ENCODE measurements around the gene TLR5. TPM values are rescaled to one million over a fixed set of nuclear protein-coding genes. Genes with fewer than 3 reads are reported as not detected.
A peak's percentile ranks its signal among the peaks of the same experiment; 100 is the strongest.

TLR5 gene
- total and polyA plus RNA-seq, 7 donors = 0.23 to 10.2 (median 3.6) TPM

DNA sequence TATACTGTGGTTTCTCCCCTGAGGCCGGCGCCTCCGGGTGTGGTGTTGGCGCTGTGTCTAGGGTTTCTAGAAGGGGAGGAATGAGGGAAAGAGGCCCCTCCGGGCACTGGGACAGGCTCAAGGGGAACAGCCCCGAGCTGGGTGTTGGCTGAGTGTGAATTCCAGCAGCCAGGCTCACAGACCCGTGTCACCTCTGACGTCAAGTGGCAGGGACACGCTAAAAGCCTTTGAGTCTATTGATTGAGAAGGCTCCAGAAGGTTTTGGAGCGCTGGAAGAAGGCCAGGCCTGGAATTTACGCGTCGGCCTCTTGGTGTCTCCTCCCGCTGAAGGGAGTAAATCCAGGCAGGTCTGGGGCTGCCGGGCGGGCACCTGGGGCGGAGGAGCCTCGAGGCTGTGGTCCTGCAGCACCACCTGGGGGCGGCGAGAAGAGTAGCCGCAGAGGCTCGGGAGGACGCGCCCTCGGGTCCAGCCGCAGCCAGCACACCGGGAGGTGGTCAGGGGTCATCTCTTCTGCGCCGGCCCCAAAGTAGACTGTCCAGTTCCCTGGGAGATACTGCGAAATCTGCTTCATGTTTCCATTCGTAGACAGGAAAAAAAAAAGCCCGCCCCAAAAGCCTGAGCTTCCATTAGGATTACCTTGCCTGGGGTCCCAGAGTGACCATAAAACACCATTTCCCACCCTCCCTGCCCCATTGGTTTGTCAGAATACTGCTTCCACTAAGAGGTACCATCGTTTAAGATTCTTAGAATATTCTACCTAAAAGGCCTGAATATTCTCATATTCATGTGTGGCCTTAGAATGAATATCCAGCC, 61.7 kb downstream of the TLR5 start:
- Histone ChIP-seq H3K36me3 (no peaks in the 10 kb centered on the region), H3K9me3 (no peaks in the 10 kb centered on the region), H3K27ac (peak overlapping the region; percentile 69 to 85 (median 76)), H3K4me1 (peaks cover 0 to 57% (median 43%) of the 10 kb centered on the region in 4 donors), H3K4me3 (peak overlapping the region in 3 of 4 donors; percentile 27 to 41 (median 39)), H3K27me3 (no peaks in the 10 kb centered on the region)
- intact Hi-C loops (cut with DNase I) = loop anchor here (1.0 to 10.0 kb wide), 5 partner anchors 107 to 1377 kb away; no protein-coding TSS in a partner anchor
- DNase-seq = peak; percentile 95
- WGBS, 2 donors = 4 to 5% methylated on average over 33 of the region's 33 CpGs
- peak in 2 of 4 donors; percentile 45 to 66 for TF ChIP-seq POLR2AphosphoS5 (IDR thresholded peaks at IDR 0.05)
- TF ChIP-seq POLR2A (IDR thresholded peaks at IDR 0.05) = no peak
- TF ChIP-seq, protein P1, sequence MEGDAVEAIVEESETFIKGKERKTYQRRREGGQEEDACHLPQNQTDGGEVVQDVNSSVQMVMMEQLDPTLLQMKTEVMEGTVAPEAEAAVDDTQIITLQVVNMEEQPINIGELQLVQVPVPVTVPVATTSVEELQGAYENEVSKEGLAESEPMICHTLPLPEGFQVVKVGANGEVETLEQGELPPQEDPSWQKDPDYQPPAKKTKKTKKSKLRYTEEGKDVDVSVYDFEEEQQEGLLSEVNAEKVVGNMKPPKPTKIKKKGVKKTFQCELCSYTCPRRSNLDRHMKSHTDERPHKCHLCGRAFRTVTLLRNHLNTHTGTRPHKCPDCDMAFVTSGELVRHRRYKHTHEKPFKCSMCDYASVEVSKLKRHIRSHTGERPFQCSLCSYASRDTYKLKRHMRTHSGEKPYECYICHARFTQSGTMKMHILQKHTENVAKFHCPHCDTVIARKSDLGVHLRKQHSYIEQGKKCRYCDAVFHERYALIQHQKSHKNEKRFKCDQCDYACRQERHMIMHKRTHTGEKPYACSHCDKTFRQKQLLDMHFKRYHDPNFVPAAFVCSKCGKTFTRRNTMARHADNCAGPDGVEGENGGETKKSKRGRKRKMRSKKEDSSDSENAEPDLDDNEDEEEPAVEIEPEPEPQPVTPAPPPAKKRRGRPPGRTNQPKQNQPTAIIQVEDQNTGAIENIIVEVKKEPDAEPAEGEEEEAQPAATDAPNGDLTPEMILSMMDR (IDR thresholded peaks at IDR 0.05) = peak; percentile 94 to 96 (median 96)
- TF ChIP-seq EP300 (IDR thresholded peaks at IDR 0.05) = peak in 1 of 4 donors; percentile 8

- WGBS, 2 donors = 90 to 92% methylated on average over 7 of the region's 7 CpGs
- Histone ChIP-seq H3K4me1 (peaks cover 0 to 57% (median 42%) of the 10 kb centered on the region in 4 donors), H3K4me3 (no peak overlapping the region), H3K36me3 (no peaks in the 10 kb centered on the region), H3K27ac (no peak overlapping the region), H3K27me3 (no peaks in the 10 kb centered on the region), H3K9me3 (no peaks in the 10 kb centered on the region)
- TF ChIP-seq POLR2AphosphoS5 (IDR thresholded peaks at IDR 0.05) = no peak
- TF ChIP-seq, protein P1 (IDR thresholded peaks at IDR 0.05) = no peak
- no peak for TF ChIP-seq POLR2A (IDR thresholded peaks at IDR 0.05)
- no peak for TF ChIP-seq EP300 (IDR thresholded peaks at IDR 0.05)
- intact Hi-C loops (cut with DNase I) = no loop called here
- no peak for DNase-seq
These were observed 63.5 kb downstream of the TLR5 start for GRCh38 chr1:223079498-223079897.

- Histone ChIP-seq H3K4me3 (no peak overlapping the region), H3K4me1 (peaks cover 0 to 45% (median 33%) of the 10 kb centered on the region in 4 donors), H3K9me3 (no peaks in the 10 kb centered on the region), H3K27ac (peak overlapping the region in 1 of 4 donors; percentile 78), H3K36me3 (no peaks in the 10 kb centered on the region), H3K27me3 (no peaks in the 10 kb centered on the region)
- TF ChIP-seq EP300 (IDR thresholded peaks at IDR 0.05) = no peak
- no peak for TF ChIP-seq POLR2AphosphoS5 (IDR thresholded peaks at IDR 0.05)
- no peak for TF ChIP-seq POLR2A (IDR thresholded peaks at IDR 0.05)
- TF ChIP-seq, protein P1 (IDR thresholded peaks at IDR 0.05) = no peak
- DNase-seq = no peak
- 72 to 76% methylated on average over 16 of the region's 16 CpGs for WGBS, 2 donors
- intact Hi-C loops (cut with DNase I) = no loop called here
These were observed 65.7 kb downstream of the TLR5 start for GRCh38 chr1:223077247-223077833.

GRCh38 chr1:223076362-223076761, 66.7 kb downstream of the TLR5 start:
- Histone ChIP-seq H3K4me3 (no peak overlapping the region), H3K4me1 (peaks cover 0 to 41% (median 32%) of the 10 kb centered on the region in 4 donors), H3K27me3 (no peaks in the 10 kb centered on the region), H3K36me3 (no peaks in the 10 kb centered on the region), H3K9me3 (no peaks in the 10 kb centered on the region), H3K27ac (peak overlapping the region in 3 of 4 donors; percentile 59 to 78 (median 72))
- 75 to 82% methylated on average over 6 of the region's 6 CpGs for WGBS, 2 donors
- intact Hi-C loops (cut with DNase I) = no loop called here
- no peak for DNase-seq
- TF ChIP-seq POLR2A (IDR thresholded peaks at IDR 0.05) (no peak), POLR2AphosphoS5 (IDR thresholded peaks at IDR 0.05) (no peak)

- 71 to 79% methylated on average over 3 of the region's 3 CpGs for WGBS, 2 donors
- Histone ChIP-seq H3K27me3 (no peaks in the 10 kb centered on the region), H3K9me3 (no peaks in the 10 kb centered on the region), H3K27ac (peak overlapping the region in 3 of 4 donors; percentile 59 to 78 (median 72)), H3K4me3 (no peak overlapping the region), H3K36me3 (no peaks in the 10 kb centered on the region), H3K4me1 (peaks cover 0 to 41% (median 30%) of the 10 kb centered on the region in 4 donors)
- no peak for DNase-seq
- TF ChIP-seq POLR2AphosphoS5 (IDR thresholded peaks at IDR 0.05) = peak in 3 of 4 donors; percentile 17 to 64 (median 54)
- no peak for TF ChIP-seq POLR2A (IDR thresholded peaks at IDR 0.05)
- intact Hi-C loops (cut with DNase I) = no loop called here
These were observed 67.2 kb downstream of the TLR5 start for GRCh38 chr1:223075834-223076233.
